GM12872 (cell line): ENCODE results near the gene LRRC10B.
A peak's percentile ranks its signal among the peaks of the same experiment; 100 is the strongest.

ENCODE experiments used
- TF ChIP-seq, protein P1 (sequence below): IDR thresholded peaks from 3 replicates; pipeline ENCODE4 v1.5.1; 2011; ENCODE audit warnings: low read depth, mild to moderate bottlenecking, low read length, moderate library complexity; ENCODE audit not compliant: insufficient read depth

The LRRC10B gene

DNA sequence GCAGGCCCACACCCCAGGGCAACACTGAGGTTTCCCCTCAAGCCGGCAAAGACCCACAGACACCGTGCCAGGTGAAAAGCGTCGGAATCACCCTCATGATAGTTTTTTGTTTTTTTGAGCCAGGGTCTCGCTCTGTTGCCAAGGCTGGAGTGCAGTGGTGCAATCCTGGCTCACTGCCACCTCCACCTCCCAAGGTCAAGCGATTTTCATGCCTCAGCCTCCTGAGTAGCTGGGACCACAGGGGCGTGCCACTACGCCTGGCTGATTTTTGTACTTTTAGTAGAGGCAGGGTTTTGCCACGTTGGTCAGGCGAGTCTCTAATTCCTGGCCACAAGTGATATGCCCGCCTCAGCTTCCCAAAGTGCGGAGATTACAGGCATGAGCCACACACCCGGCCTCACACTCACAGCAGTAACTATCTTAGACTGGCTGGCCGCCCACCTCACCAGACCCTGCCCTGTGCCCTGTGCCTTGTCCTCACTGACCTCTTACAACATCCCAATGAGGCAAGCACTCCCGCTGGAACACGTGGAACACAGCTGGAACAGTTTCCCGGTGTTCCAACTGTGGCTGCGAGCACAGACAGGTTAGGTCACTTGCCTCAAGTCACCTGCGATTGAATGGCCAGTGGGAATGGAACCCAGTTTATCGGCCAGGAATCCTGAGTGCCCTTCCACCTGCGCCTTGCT, 21.1 kb downstream of the LRRC10B start:
- TF ChIP-seq, protein P1, sequence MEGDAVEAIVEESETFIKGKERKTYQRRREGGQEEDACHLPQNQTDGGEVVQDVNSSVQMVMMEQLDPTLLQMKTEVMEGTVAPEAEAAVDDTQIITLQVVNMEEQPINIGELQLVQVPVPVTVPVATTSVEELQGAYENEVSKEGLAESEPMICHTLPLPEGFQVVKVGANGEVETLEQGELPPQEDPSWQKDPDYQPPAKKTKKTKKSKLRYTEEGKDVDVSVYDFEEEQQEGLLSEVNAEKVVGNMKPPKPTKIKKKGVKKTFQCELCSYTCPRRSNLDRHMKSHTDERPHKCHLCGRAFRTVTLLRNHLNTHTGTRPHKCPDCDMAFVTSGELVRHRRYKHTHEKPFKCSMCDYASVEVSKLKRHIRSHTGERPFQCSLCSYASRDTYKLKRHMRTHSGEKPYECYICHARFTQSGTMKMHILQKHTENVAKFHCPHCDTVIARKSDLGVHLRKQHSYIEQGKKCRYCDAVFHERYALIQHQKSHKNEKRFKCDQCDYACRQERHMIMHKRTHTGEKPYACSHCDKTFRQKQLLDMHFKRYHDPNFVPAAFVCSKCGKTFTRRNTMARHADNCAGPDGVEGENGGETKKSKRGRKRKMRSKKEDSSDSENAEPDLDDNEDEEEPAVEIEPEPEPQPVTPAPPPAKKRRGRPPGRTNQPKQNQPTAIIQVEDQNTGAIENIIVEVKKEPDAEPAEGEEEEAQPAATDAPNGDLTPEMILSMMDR = no peak

DNA sequence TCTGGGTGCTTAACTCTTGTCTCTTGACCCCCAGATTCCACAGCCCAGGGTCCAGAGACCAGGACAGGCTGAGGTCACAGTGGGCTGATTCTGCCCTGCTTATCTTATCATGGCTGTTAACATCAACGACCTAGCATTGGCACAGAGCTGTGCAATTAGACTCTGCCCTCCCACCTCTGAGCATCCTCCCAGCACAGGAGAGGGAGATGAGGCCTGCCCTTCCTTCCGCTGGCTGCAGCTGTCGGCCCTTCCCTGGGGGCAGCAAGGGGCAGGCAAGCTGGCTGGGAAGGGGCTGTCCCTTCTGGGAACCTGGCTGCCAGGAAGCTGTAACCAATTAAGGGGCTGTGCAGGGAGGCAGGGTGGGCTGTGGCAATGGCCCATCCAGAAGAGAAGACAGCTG, 22.5 kb downstream of the LRRC10B start:
- TF ChIP-seq, protein P1 = no peak

DNA sequence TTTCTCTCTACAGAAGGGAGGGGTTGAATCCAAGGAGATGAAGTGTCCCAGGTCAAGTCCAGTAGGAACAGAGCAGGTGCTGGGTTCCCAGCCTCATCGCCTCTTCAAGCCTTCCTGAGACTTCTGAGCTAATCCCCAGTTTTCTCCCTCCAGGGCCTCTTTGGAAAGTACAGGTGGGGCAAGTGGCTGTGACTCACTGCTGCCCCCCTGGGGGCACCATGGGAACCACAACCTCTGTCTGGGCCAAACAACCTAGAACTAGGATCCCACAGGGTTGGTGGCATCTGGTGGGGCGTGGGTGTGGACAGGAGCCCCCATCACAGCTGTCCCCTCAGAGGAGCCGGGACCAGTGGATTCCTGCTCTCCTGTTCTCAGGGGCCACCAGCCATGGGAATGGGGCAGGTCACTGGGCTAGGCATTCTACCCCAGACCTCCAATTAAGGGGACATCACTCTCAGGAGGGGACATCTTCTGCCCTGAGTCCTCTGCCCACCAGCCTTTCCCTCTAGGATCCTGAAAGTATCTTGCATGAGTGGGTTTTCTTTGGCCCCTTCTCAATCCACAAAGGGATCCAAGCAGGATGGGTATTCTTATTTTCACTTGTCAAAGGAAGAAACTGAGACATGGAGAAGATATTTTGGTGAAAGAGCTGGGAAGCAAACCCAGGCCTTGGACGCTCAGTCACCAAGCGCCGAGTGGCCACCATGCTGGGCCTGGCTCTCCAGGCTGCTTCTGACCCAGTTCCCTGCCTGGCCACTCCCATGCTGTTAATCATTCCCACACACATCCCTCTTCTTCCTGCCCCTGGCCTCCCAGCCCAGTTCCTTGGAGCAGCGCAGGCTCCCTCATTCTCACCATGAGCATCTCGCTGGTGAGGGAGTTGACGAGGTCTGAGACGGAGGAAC, 23.8 kb downstream of the LRRC10B start:
- TF ChIP-seq, protein P1 = peak; percentile 98

DNA sequence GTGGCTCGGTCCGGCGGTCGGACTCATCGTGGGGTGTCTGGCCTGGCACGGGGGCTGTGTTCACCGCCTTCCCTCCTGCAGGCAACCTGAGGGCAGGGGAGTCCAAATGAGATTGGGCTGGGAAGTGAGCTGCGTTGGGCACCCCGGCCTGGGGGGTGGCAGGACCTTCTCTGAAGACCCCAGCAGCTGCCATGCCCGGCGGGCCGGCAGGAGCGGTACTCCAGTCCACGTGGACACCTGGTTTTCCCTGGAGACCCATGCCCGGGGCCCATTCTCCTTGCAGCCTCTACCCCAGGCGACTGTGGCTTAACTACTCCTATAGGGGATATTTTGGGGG, 24.5 kb downstream of the LRRC10B start:
- TF ChIP-seq, protein P1 = no peak

DNA sequence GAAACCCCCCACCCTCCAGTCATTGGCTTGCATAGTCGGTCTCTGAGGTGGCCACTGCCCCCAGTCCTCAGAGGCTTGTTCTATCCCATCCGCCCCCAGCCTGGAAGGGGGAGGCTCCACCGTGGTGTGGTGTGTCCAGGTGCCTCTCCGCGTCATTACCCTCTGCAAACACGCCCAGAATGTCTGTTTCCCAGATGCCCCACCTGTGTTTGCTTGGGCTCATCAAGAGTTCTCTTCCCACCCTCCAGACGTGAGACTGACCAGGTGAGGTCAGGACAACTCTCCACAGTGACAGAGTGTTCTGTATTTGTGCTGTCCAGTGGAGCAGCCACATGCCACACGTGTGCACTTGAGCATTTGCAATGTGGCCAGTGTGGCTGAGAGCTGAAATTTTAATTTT, 24.9 kb downstream of the LRRC10B start:
- TF ChIP-seq, protein P1 = no peak

DNA sequence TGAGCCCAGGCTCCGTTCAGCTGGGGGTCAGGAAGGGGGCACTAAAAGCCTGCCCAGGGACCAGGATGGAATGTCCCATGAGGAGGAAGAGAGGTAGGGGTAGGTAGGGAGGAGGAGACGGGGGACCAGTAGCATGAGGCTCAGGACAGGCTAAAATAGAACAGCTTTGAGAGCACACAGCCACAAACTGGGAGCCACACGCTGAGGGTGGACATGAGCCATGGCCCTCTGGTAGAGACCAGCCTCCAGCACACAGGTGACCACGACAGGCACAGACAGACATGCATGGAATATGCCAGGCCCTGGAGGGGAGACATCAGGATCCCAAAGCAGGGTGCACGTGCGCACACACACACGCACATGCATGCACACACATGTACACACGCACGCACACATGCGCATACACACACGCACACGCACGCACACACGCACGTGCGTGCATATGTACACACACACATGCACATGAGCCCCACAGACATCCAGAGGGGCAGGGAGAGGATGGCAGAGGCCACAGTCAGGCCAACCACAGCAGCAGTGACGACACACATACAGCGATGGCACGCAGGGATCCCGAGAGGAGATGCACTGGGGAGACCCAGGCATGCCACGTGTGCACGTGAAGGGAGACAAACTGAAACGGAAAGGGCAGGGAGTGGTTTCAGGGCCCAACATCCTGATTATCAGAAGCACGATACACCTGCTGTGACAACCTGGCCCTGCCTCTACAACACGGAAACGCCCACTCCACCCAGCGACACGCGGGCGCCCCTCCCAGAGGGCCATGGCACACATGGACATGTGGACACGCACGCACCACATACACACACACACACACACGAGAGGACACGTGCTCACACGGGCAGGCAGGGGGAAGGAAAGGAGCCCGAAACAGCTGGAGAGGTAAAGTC, 25.7 kb downstream of the LRRC10B start:
- TF ChIP-seq, protein P1 = no peak
